Activated T-cell treated with anti-CD3 and anti-CD28 coated beads, Interleukin-2, amount 50 U/mL, for 72 hours (primary cell): ENCODE data around the gene CMKLR1. TPM values are rescaled to one million over a fixed set of nuclear protein-coding genes. Genes with fewer than 3 reads are reported as not detected.

ENCODE experiments used
- ATAC-seq, 2 donors: fragments of 150-1000 bp; cut with Tn5 transposase; replicated peaks in 1 of 2; 2 replicates each; pipeline ENCODE4 v1.10.0; 2021; ENCODE audit warnings: moderate library complexity in 2 of 2, mild to moderate bottlenecking in 1 of 2
- DNase-seq, 2 donors: peaks; one replicate each; pipeline ENCODE4 v3.0.0; 2021 to 2022; ENCODE audit warnings: mixed read lengths in 1 of 2
- H3K27ac Mint-ChIP-seq: one replicate; pipeline ENCODE4 v1.8.0; 2022; ENCODE audit warnings: mild to moderate bottlenecking, moderate library complexity, mixed read lengths
- H3K27me3 Mint-ChIP-seq: one replicate; pipeline ENCODE4 v1.8.0; 2022; ENCODE audit warnings: low read depth, mixed read lengths
- H3K36me3 Mint-ChIP-seq, 2 donors: one replicate each; pipeline ENCODE4 v1.8.0; 2022; ENCODE audit warnings: mixed read lengths in 2 of 2, mild to moderate bottlenecking in 1 of 2; ENCODE audit not compliant: insufficient read depth in 2 of 2
- H3K4me1 Mint-ChIP-seq: one replicate; pipeline ENCODE4 v1.8.0; 2022; ENCODE audit warnings: low read depth, mixed read lengths
- H3K4me3 Mint-ChIP-seq, 2 donors: one replicate each; pipeline ENCODE4 v1.8.0; 2022; ENCODE audit warnings: mild to moderate bottlenecking in 2 of 2, mixed read lengths in 2 of 2, moderate library complexity in 2 of 2
- H3K9me3 Mint-ChIP-seq, 2 donors: one replicate each; pipeline ENCODE4 v1.8.0; 2022; ENCODE audit warnings: mixed read lengths in 2 of 2
- total RNA-seq, 2 donors: library from RNA; stranded (reverse); gene quantifications; one replicate each; pipeline ENCODE4 v1.2.3, GENCODE V29; 2022

Gene CMKLR1
- total RNA-seq, 2 donors from 2014 or later, result not detected

- peaks cover 5% of the 10 kb centered on the region for H3K4me1 Mint-ChIP-seq
- peaks cover 0 to 2% of the 10 kb centered on the region in 2 donors for H3K9me3 Mint-ChIP-seq
- H3K27ac Mint-ChIP-seq, result no peak overlapping the region
- H3K4me3 Mint-ChIP-seq, result no peak overlapping the region
- peaks cover 5% of the 10 kb centered on the region for H3K27me3 Mint-ChIP-seq
- no peak for DNase-seq
- H3K36me3 Mint-ChIP-seq, result no peaks in the 10 kb centered on the region
- no peak for ATAC-seq
Measured at GRCh38 chr12:108357834-108358579, 18.9 kb upstream of the CMKLR1 start.

GRCh38 chr12:108356835-108357806 lies 18.0 kb upstream of the CMKLR1 start:
- H3K9me3 Mint-ChIP-seq, result peaks cover 0 to 2% of the 10 kb centered on the region in 2 donors
- H3K27me3 Mint-ChIP-seq, result peaks cover 5% of the 10 kb centered on the region
- peaks cover 12% of the 10 kb centered on the region for H3K4me1 Mint-ChIP-seq
- ATAC-seq (no peak), DNase-seq (no peak)
- H3K4me3 Mint-ChIP-seq, result no peak overlapping the region
- no peak overlapping the region for H3K27ac Mint-ChIP-seq
- H3K36me3 Mint-ChIP-seq, result no peaks in the 10 kb centered on the region

GRCh38 chr12:108355069-108355468 lies 16.0 kb upstream of the CMKLR1 start:
- H3K4me3 Mint-ChIP-seq, result no peak overlapping the region
- H3K27ac Mint-ChIP-seq, result no peak overlapping the region
- H3K9me3 Mint-ChIP-seq, result peaks cover 0 to 2% of the 10 kb centered on the region in 2 donors
- DNase-seq (no peak), ATAC-seq (no peak)
- H3K27me3 Mint-ChIP-seq, result peaks cover 5% of the 10 kb centered on the region
- peaks cover 10% of the 10 kb centered on the region for H3K4me1 Mint-ChIP-seq
- no peaks in the 10 kb centered on the region for H3K36me3 Mint-ChIP-seq

- no peak for DNase-seq
- Mint-ChIP-seq H3K9me3 (peaks cover 0 to 2% of the 10 kb centered on the region in 2 donors), H3K36me3 (no peaks in the 10 kb centered on the region), H3K4me1 (peaks cover 10% of the 10 kb centered on the region), H3K27ac (no peak overlapping the region), H3K4me3 (no peak overlapping the region), H3K27me3 (peaks cover 5% of the 10 kb centered on the region)
- no peak for ATAC-seq
Measured at GRCh38 chr12:108352591-108352990, 13.5 kb upstream of the CMKLR1 start.

- ATAC-seq, result no peak
Measured at GRCh38 chr12:108350511-108350910, 11.4 kb upstream of the CMKLR1 start.

GRCh38 chr12:108349278-108349688 lies 10.2 kb upstream of the CMKLR1 start:
- ATAC-seq (no peak), DNase-seq (no peak)
- H3K4me3 Mint-ChIP-seq, result no peak overlapping the region
- peaks cover 5% of the 10 kb centered on the region for H3K27me3 Mint-ChIP-seq
- no peaks in the 10 kb centered on the region for H3K36me3 Mint-ChIP-seq
- H3K27ac Mint-ChIP-seq, result no peak overlapping the region
- H3K9me3 Mint-ChIP-seq, result peaks cover 0 to 2% of the 10 kb centered on the region in 2 donors
- peaks cover 10% of the 10 kb centered on the region for H3K4me1 Mint-ChIP-seq

More at GRCh38 chr12:108350511-108350910, 11.4 kb upstream of the CMKLR1 start:
- Mint-ChIP-seq H3K27ac (no peak overlapping the region), H3K4me1 (peaks cover 10% of the 10 kb centered on the region), H3K4me3 (no peak overlapping the region), H3K27me3 (peaks cover 5% of the 10 kb centered on the region), H3K9me3 (peaks cover 0 to 2% of the 10 kb centered on the region in 2 donors), H3K36me3 (no peaks in the 10 kb centered on the region)
- no peak for DNase-seq

GRCh38 chr12:108348842-108349241 lies 9.7 kb upstream of the CMKLR1 start:
- no peak for ATAC-seq
- peaks cover 0 to 2% of the 10 kb centered on the region in 2 donors for H3K9me3 Mint-ChIP-seq
- no peak overlapping the region for H3K27ac Mint-ChIP-seq
- H3K27me3 Mint-ChIP-seq, result peaks cover 5% of the 10 kb centered on the region
- no peak overlapping the region for H3K4me3 Mint-ChIP-seq
- DNase-seq, result no peak
- H3K36me3 Mint-ChIP-seq, result no peaks in the 10 kb centered on the region
- peaks cover 10% of the 10 kb centered on the region for H3K4me1 Mint-ChIP-seq

- peak in 1 of 2 donors; percentile 41 for ATAC-seq
Measured at GRCh38 chr12:108346727-108347710, 7.9 kb upstream of the CMKLR1 start.

GRCh38 chr12:108345716-108346633 lies 6.9 kb upstream of the CMKLR1 start:
- H3K27me3 Mint-ChIP-seq, result no peaks in the 10 kb centered on the region
- H3K4me1 Mint-ChIP-seq, result no peaks in the 10 kb centered on the region
- no peak overlapping the region for H3K4me3 Mint-ChIP-seq
- no peaks in the 10 kb centered on the region for H3K9me3 Mint-ChIP-seq
- no peak for DNase-seq
- no peaks in the 10 kb centered on the region for H3K36me3 Mint-ChIP-seq
- H3K27ac Mint-ChIP-seq, result no peak overlapping the region
- no peak for ATAC-seq

More at GRCh38 chr12:108346727-108347710, 7.9 kb upstream of the CMKLR1 start:
- Mint-ChIP-seq H3K27me3 (no peaks in the 10 kb centered on the region), H3K4me1 (peaks cover 1% of the 10 kb centered on the region), H3K27ac (no peak overlapping the region), H3K4me3 (no peak overlapping the region), H3K9me3 (no peaks in the 10 kb centered on the region), H3K36me3 (no peaks in the 10 kb centered on the region)
- no peak for DNase-seq

- Mint-ChIP-seq H3K36me3 (no peaks in the 10 kb centered on the region), H3K9me3 (no peaks in the 10 kb centered on the region), H3K4me3 (no peak overlapping the region), H3K27me3 (peaks cover 14% of the 10 kb centered on the region), H3K4me1 (no peaks in the 10 kb centered on the region), H3K27ac (no peak overlapping the region)
- DNase-seq (no peak), ATAC-seq (no peak)
Measured at GRCh38 chr12:108342985-108343384, 3.9 kb upstream of the CMKLR1 start.

- DNase-seq (no peak), ATAC-seq (no peak)
- no peak overlapping the region for H3K4me3 Mint-ChIP-seq
- no peaks in the 10 kb centered on the region for H3K4me1 Mint-ChIP-seq
- no peaks in the 10 kb centered on the region for H3K36me3 Mint-ChIP-seq
- no peak overlapping the region for H3K27ac Mint-ChIP-seq
- peaks cover 22% of the 10 kb centered on the region for H3K27me3 Mint-ChIP-seq
- no peaks in the 10 kb centered on the region for H3K9me3 Mint-ChIP-seq
Measured at GRCh38 chr12:108341854-108342847, 3.0 kb upstream of the CMKLR1 start.
